HG02884 (cell line): ENCODE data around the gene ETFDH.
"Not testable (repeated sequence)": the region's sequence is repeated elsewhere in the genome, so short reads cannot be mapped to it uniquely, and the experiment has no call there.

Experiments used
- ATAC-seq: cut with Tn5 transposase; IDR thresholded peaks from one replicate; pipeline ENCODE4 v1.9.1; 2021; ENCODE audit warnings: mild to moderate bottlenecking, moderate library complexity; ENCODE audit not compliant: unreplicated experiment

ETFDH gene

DNA sequence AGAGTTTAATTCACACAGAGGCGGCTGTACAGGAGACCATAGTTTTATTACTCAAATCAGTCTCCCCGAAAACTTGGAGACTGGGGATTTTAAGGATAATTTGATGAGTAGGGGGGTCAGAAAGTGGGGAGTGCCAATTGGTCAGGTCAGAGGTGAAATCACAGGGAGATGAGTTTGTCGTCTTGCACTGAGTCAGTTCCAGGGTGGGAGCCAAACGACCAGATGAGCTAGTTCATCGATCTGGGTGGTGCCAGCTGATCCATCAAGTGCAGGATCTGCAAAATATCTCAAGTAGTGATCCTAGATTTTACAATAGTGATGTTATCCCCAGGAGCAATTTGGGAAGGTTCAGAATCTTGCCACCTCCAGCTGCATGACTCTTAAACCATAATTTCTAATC is 4.0 kb downstream of the ETFDH start:
- no peak for ATAC-seq

GRCh38 chr4:158678767-158679166 is 6.7 kb downstream of the ETFDH start:
- ATAC-seq: no peak

- no peak for ATAC-seq
Measured at GRCh38 chr4:158681629-158682028, 9.5 kb downstream of the ETFDH start.

- ATAC-seq: no peak
Measured at GRCh38 chr4:158682066-158682465, 10.0 kb downstream of the ETFDH start.

GRCh38 chr4:158688813-158689212 is 16.7 kb downstream of the ETFDH start:
- no peak for ATAC-seq

DNA sequence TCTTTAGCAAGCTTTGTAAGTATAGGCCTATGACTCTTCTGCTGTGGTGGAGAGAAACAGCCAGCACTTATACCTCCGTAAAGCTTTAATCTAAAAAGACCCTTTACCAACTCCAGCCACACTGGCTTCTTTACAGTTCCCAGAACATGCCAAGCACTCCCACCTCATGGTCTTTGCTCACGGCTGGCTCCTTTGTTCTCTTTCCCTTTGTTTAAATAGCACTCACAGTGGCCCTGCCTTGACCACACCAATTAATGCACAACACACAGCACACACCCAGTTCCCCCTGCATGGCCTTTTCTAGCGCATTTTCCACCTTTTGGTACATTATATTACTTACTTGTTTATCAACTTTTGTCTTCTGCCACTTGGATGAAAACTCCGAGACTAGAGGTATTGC is 32.2 kb downstream of the ETFDH start:
- ATAC-seq: no peak

GRCh38 chr4:158710814-158711213 is 38.7 kb downstream of the ETFDH start:
- ATAC-seq: no peak

DNA sequence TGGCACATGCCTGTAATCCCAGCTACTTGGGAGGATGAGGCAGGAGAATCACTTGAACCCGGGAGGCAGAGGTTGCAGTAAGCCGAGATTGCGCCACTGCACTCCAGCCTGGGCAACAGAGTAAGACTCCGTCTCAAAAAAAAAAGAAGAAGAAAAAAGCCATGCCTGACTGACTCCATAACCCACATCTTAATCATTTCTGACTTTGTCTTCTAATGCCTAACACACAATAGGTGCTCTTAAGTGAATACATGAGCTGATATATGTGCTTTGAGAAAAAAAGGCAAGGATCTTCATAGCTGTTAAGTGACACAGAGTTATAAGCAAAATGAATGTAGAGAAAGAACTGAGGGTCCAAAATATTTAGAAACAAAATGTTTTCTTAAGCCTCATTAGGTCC is 40.5 kb downstream of the ETFDH start:
- not testable (repeated sequence) for ATAC-seq

DNA sequence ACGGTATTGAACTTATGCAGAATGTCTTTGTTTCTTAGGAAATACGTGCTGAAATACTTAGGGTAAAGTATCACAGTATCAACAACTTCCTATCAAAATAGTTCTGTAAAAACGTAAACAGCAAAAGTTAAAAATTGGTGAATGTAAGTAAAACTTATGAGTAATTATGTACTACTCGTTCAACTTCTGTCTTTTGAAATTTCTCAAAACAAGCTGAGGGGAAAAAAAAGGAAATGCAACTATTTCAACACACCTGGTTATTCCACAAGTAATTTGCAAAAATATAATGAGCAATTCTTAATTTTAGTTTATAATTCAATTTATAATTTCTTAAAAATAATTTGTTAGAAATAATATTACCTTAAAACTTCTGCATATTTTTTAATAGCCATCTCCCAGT is 42.8 kb downstream of the ETFDH start:
- no peak for ATAC-seq

GRCh38 chr4:158715802-158716201 is 43.7 kb downstream of the ETFDH start:
- no peak for ATAC-seq

- no peak for ATAC-seq
Measured at GRCh38 chr4:158721680-158722079, 49.6 kb downstream of the ETFDH start.

- ATAC-seq: peak; percentile 6
Measured at GRCh38 chr4:158722291-158722916, 50.3 kb downstream of the ETFDH start.

GRCh38 chr4:158722917-158723793 is 51.1 kb downstream of the ETFDH start, which contains the start of gene PPID:
TSS of gene PPID (minus strand) at chr4:158723396. CDS start at chr4:158723288, 108 bp downstream.
- peak; percentile 97 for ATAC-seq

DNA sequence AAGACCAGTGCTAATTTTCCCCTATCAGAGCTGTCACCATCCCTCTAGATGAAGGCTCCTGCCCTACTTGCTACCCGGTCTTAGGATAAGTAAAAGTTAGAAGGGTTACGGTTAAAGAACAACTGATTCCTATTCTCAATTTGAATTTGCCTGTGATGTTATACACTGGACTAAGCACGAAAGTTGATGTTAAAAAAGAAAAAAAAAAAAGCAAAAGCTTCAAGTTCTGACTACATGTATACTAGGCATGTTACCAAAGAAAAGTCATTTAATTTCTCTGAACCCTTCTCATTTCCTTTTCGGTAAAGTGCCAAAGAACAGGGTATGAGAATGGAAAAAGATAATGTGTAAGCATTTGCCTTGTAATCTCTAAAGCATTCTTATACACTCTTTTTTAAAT is 52.5 kb downstream of the ETFDH start:
- no peak for ATAC-seq

- ATAC-seq: no peak
Measured at GRCh38 chr4:158726633-158727032, 54.5 kb downstream of the ETFDH start.

DNA sequence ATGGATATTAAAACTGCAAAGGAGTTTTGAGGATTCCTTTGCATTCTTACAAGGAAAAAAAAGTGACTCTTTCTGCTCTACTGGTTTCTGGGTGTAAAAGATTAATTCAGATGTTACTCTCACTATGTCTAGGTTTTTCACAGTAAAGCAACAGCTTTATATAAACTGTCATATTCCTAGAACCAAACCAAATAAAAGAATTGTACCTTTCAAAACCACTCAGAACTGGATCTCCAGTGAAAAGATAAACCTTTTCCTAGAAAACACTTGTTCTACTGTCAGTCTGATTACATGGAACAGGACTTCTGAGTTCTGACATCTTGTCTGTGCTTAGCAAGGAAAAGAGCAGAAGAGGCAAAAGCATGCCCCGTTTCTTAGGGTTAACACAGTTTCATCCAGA is 56.1 kb downstream of the ETFDH start:
- ATAC-seq: no peak

DNA sequence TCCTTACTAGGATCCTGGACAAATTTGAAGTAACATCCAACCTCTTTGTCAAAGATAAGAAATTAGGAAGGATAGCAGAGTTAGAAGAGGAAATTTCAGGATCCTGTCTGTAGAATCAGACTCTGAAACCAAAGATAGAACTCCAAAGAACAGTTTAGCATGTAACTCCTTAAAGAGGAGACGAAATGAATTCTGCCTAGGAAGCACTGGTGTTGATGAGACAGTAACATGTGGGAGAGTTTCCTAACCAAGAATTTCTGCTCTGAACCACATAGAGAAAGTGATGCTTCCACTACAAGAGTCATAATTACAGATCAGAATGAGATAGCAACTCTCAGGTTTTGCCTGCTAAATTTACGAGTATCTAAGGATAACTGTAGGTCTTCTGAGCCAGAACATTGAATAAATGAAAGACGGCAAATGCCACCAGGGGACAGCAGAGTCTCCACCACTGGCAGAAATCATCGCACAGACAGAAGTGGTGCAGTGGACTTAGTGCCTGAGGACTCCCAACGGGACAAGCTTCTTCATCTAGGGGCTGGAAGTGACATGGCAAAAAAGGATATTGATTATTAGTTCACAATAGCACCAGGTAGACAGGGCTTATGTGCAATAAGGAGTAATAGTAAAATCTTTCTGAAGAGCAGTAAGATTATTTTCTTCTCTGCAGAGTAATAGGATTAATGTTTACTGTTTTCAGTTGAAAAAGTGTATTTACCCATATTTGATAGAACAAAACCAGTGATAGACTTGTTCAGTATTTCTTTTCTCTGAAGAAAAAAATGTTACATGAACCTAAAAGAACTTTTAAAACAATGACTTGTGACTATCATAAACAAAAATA is 57.8 kb downstream of the ETFDH start:
- ATAC-seq: peak; percentile 81

DNA sequence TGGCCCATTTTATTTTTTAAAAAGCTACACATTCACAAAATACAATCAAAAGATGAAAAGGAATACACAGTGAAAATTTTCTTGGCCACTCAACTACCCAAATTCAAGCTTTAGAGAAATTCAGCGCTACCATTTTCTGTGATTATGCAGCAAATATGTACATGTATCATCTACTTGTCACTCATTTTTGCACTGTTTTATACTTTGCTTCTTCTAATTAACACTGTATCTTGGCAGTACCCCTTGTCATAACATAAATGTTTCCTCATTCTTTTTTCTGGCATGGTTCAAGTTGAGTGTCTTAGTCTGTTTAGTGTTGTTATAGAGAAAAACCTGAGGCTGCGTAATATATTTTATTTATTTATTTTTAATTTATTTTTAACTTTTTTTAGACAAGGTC is 66.8 kb downstream of the ETFDH start:
- no peak for ATAC-seq

DNA sequence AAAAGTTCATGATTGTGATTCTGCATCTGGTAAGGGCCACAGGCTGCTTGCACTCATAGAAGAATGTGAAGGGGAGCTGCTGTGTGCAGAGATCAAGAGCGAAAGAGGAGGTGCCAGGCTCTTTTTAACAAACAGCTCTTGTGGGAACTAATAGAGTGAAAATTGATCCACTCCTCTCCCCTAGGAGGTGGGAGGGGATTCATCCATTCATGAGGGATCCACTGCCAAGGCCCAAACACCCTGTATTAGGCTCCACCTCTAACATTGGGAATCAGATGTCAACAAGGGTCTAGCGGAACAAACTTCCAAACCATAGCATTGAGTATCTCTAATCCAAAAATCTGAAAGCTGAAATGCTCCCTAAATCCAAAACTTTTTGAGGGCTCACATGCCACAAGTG is 67.5 kb downstream of the ETFDH start:
- ATAC-seq: no peak

DNA sequence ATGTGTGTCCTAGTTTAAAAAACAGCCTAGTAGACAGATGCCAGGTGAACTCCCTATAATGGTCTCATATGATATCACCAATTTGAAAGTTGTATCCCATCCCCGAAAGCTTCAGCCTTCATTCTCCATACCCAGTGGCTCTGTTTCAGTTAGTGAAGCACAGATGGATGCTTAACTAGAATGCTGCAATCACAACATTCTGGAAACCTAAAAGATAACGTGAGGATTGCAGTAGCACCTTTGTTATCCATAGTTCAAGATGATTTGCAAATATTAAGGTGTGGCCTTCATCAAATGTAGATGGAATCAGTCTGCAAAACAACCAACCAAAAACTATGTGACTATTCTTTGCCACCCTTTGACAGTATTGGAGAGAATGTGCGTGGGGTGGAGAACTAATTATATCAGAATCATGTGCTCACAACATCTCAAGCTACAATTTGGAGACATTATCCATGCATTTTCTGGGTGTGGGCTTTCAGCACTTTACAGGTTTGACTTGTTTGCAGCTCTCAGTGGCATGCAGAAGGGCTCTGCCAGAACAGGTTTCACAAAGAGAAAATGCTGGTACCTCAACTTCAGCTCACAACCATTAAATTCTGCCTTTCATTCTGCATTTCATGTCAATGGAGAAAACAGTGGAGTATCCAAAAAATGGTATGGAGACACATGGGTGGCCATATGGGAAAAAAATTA is 69.4 kb downstream of the ETFDH start:
- ATAC-seq: no peak

- ATAC-seq: not testable (repeated sequence)
Measured at GRCh38 chr4:158746537-158746936, 74.4 kb downstream of the ETFDH start.
